H1 (cell line): ENCODE measurements around the gene NDUFA6. TPM values are rescaled to one million over a fixed set of nuclear protein-coding genes. Genes with fewer than 3 reads are reported as not detected.

Source experiments
- CTCF ChIA-PET: fragments of 300-600 bp; sonication (Branson Sonifier 250); formaldehyde crosslinking; loops from one replicate; lab custom pipeline; 2021; ENCODE audit not compliant: partially characterized antibody; lab: Charles Lee
- POLR2A ChIA-PET: fragments of 300-600 bp; sonication (Branson Sonifier 250); formaldehyde crosslinking; loops from one replicate; lab custom pipeline; 2021; ENCODE audit warnings: inconsistent platforms; ENCODE audit not compliant: partially characterized antibody; lab: Charles Lee
- DNase-seq, 2 experiments: peaks; one replicate each; pipeline versions ENCODE4 v3.0.0 to v3.0.0-alpha.2; 2010 to 2022; ENCODE audit warnings: low spot score in 2 of 2, low read depth in 1 of 2, mixed read lengths in 1 of 2
- FAIRE-seq: peaks from 2 replicates; lab custom pipeline; 2011; peaks lifted over from hg19 to GRCh38; lab: Jason Lieb, UNC
- H2AFZ ChIP-seq: 2 replicates; pipeline ENCODE4 v1.8.1; 2012; ENCODE audit warnings: low read length, inconsistent platforms
- H2AK5ac ChIP-seq: 2 replicates; pipeline ENCODE4 v1.6.1; 2013; ENCODE audit warnings: low read depth, low read length
- H2BK120ac ChIP-seq: replicated peaks from 2 replicates; pipeline ENCODE3; 2013; ENCODE audit warnings: low read depth, low read length, inconsistent platforms
- H2BK12ac ChIP-seq: 2 replicates; pipeline ENCODE4 v1.6.1; 2013; ENCODE audit warnings: low read depth, low read length
- H2BK15ac ChIP-seq: 2 replicates; pipeline ENCODE4 v1.6.1; 2013; ENCODE audit warnings: low read length
- H2BK20ac ChIP-seq: 2 replicates; pipeline ENCODE4 v1.6.1; 2013; ENCODE audit warnings: low read length
- H2BK5ac ChIP-seq: 2 replicates; pipeline ENCODE4 v1.6.1; 2013; ENCODE audit warnings: low read depth, low read length
- H3K14ac ChIP-seq: 2 replicates; pipeline ENCODE4 v1.6.1; 2013; ENCODE audit warnings: inconsistent platforms; ENCODE audit not compliant: insufficient read length
- H3K18ac ChIP-seq: 2 replicates; pipeline ENCODE4 v1.6.1; 2013; ENCODE audit warnings: low read length; ENCODE audit errors: extremely low read depth
- H3K23ac ChIP-seq: 2 replicates; pipeline ENCODE4 v1.6.1; 2013; ENCODE audit warnings: inconsistent platforms; ENCODE audit not compliant: insufficient read length
- H3K23me2 ChIP-seq: 2 replicates; pipeline ENCODE4 v1.6.1; 2013; ENCODE audit warnings: low read depth, low read length
- H3K27ac ChIP-seq: 2 replicates; pipeline ENCODE4 v1.6.1; 2011; ENCODE audit warnings: low read depth, low read length, inconsistent platforms
- H3K27me3 ChIP-seq, 4 experiments: replicated peaks in 1 of 4; 1 replicate in 1 of 4; 2 replicates in 3 of 4; pipeline versions ENCODE4 v1.6.1 to v1.8.1; 2011 to 2013; ENCODE audit warnings: low read length in 3 of 4, mild to moderate bottlenecking in 3 of 4, inconsistent platforms in 2 of 4, mixed read lengths in 2 of 4, moderate library complexity in 1 of 4; ENCODE audit not compliant: control insufficient read depth in 3 of 4, insufficient read depth in 3 of 4; ENCODE audit errors: extremely low read depth in 1 of 4
- H3K36me3 ChIP-seq, 4 experiments: 2 replicates each; pipeline versions ENCODE4 v1.6.1 to v1.8.1; 2011 to 2013; ENCODE audit warnings: mild to moderate bottlenecking in 4 of 4, low read length in 3 of 4, moderate library complexity in 2 of 4, control low read depth in 1 of 4, inconsistent platforms in 1 of 4; ENCODE audit not compliant: insufficient read depth in 4 of 4, control insufficient read depth in 2 of 4
- H3K4ac ChIP-seq: replicated peaks from 2 replicates; pipeline ENCODE3; 2013; ENCODE audit warnings: low read length, low read depth, mixed read lengths, inconsistent platforms; ENCODE audit not compliant: insufficient read length
- H3K4me1 ChIP-seq, 4 experiments: replicated peaks in 1 of 4; 1 replicate in 1 of 4; 2 replicates in 3 of 4; pipeline versions ENCODE4 v1.6.1 to v1.8.1; 2011 to 2013; ENCODE audit warnings: low read length in 3 of 4, inconsistent platforms in 2 of 4, mixed read lengths in 1 of 4; ENCODE audit not compliant: insufficient read depth in 4 of 4, control insufficient read depth in 3 of 4
- H3K4me2 ChIP-seq, 2 experiments: 2 replicates each; pipeline versions ENCODE4 v1.6.1 to v1.8.1; 2011 to 2013; ENCODE audit warnings: low read depth in 2 of 2, low read length in 2 of 2, control low read depth in 1 of 2, inconsistent platforms in 1 of 2, mild to moderate bottlenecking in 1 of 2; ENCODE audit not compliant: insufficient read depth in 1 of 2
- H3K4me3 ChIP-seq, 4 experiments: fragments of 200-600, 300-600 bp in 1 of 4; sonication (generic), shearing (Covaris generic), sonication (Bioruptor Twin) in 1 of 4; 2 replicates each; pipeline versions ENCODE4 v1.5.1 to v1.8.1; 2011 to 2016; ENCODE audit warnings: low read length in 4 of 4, low read depth in 3 of 4, control low read depth in 2 of 4, inconsistent platforms in 2 of 4, mild to moderate bottlenecking in 2 of 4, mixed read lengths in 1 of 4, moderate library complexity in 1 of 4; ENCODE audit not compliant: insufficient read depth in 2 of 4; ENCODE audit errors: extremely low read depth in 1 of 4
- H3K56ac ChIP-seq: replicated peaks from 2 replicates; pipeline ENCODE3; 2013; ENCODE audit warnings: low read depth, mild to moderate bottlenecking, mixed read lengths, low read length, inconsistent platforms; ENCODE audit not compliant: insufficient read length
- H3K79me1 ChIP-seq: 2 replicates; pipeline ENCODE4 v1.6.1; 2013; ENCODE audit warnings: low read depth, low read length, control low read depth
- H3K79me2 ChIP-seq, 2 experiments: 2 replicates each; pipeline versions ENCODE4 v1.6.1 to v1.8.1; 2012 to 2013; ENCODE audit warnings: low read length in 2 of 2, mild to moderate bottlenecking in 2 of 2, inconsistent platforms in 1 of 2; ENCODE audit not compliant: insufficient read depth in 2 of 2, control insufficient read depth in 1 of 2
- H3K9ac ChIP-seq, 4 experiments: replicated peaks in 1 of 4; 1 replicate in 1 of 4; 2 replicates in 3 of 4; pipeline versions ENCODE4 v1.6.1 to v1.8.1; 2011 to 2013; ENCODE audit warnings: low read depth in 3 of 4, low read length in 3 of 4, control low read depth in 2 of 4, mild to moderate bottlenecking in 2 of 4, moderate library complexity in 2 of 4, inconsistent platforms in 1 of 4; ENCODE audit errors: extremely low read depth in 1 of 4
- H3K9me3 ChIP-seq, 2 experiments: 2 replicates each; pipeline versions ENCODE4 v1.6.1 to v1.8.1; 2012 to 2013; ENCODE audit warnings: mild to moderate bottlenecking in 2 of 2, moderate library complexity in 2 of 2, control low read depth in 1 of 2, inconsistent platforms in 1 of 2, low read depth in 1 of 2, low read length in 1 of 2, mixed read lengths in 1 of 2; ENCODE audit not compliant: insufficient read depth in 2 of 2
- H4K20me1 ChIP-seq, 2 experiments: replicated peaks in 1 of 2; 2 replicates each; pipeline versions ENCODE3 to v1.8.1; 2011 to 2013; ENCODE audit warnings: inconsistent platforms in 2 of 2, low read length in 2 of 2, mild to moderate bottlenecking in 1 of 2; ENCODE audit not compliant: insufficient read depth in 2 of 2, control insufficient read depth in 1 of 2
- H4K5ac ChIP-seq: 2 replicates; pipeline ENCODE4 v1.6.1; 2013; ENCODE audit warnings: low read length, low read depth, mixed read lengths, inconsistent platforms; ENCODE audit not compliant: insufficient read length
- H4K8ac ChIP-seq: 2 replicates; pipeline ENCODE4 v1.8.0; 2013; ENCODE audit warnings: mild to moderate bottlenecking, moderate library complexity, low read length, inconsistent platforms; ENCODE audit not compliant: insufficient read depth; ENCODE audit errors: extremely low read depth
- H4K91ac ChIP-seq: replicated peaks from 2 replicates; pipeline ENCODE3; 2013; ENCODE audit warnings: low read length, mixed read lengths, inconsistent platforms; ENCODE audit not compliant: insufficient read length
- BCL11A ChIP-seq, 2 experiments: IDR thresholded peaks; one replicate each; pipeline ENCODE4 v1.6.1; 2011; ENCODE audit warnings: low read depth in 2 of 2, low read length in 2 of 2, mild to moderate bottlenecking in 2 of 2
- CBX8 ChIP-seq: fragments of 300-800, 300-1000 bp; sonication (generic); IDR thresholded peaks from 2 replicates; pipeline ENCODE4 v1.7.1; 2016; ENCODE audit warnings: low read depth, low read length, borderline replicate concordance
- EGR1 ChIP-seq: IDR thresholded peaks from 2 replicates; pipeline ENCODE4 v1.6.1; 2011; ENCODE audit warnings: low read depth, low read length, borderline replicate concordance
- KDM5A ChIP-seq: fragments of 200-600 bp; IDR thresholded peaks from 2 replicates; pipeline ENCODE4 v1.7.1; 2012; ENCODE audit warnings: mild to moderate bottlenecking, low read length, inconsistent platforms, mixed read lengths
- RXRA ChIP-seq: IDR thresholded peaks from 2 replicates; pipeline ENCODE4 v1.6.1; 2011; ENCODE audit warnings: low read depth, mild to moderate bottlenecking, low read length, moderate library complexity; ENCODE audit not compliant: insufficient read depth
- SAP30 ChIP-seq: fragments of 300-600 bp; sonication (generic); IDR thresholded peaks from 2 replicates; pipeline ENCODE4 v1.7.1; 2012; ENCODE audit warnings: low read length, moderate library complexity, mild to moderate bottlenecking, inconsistent platforms; ENCODE audit not compliant: insufficient read depth, insufficient replicate concordance
- SIN3A ChIP-seq, 2 experiments: IDR thresholded peaks in 1 of 2; conservative IDR thresholded peaks in 1 of 2; 2 replicates each; pipeline ENCODE4 v1.6.1; 2011 to 2012; ENCODE audit warnings: low read length in 2 of 2, improper control_type of control experiment in 1 of 2, low read depth in 1 of 2, mild to moderate bottlenecking in 1 of 2
- SP1 ChIP-seq: IDR thresholded peaks from 2 replicates; pipeline ENCODE4 v1.6.1; 2011; ENCODE audit warnings: low read depth, low read length
- SUZ12 ChIP-seq: fragments of 200-600 bp; sonication (generic); IDR thresholded peaks from 2 replicates; pipeline ENCODE4 v1.6.1; 2012; ENCODE audit warnings: mild to moderate bottlenecking, inconsistent platforms, low read length, moderate library complexity, mixed read lengths
- TAF7 ChIP-seq: optimal IDR thresholded peaks from 2 replicates; pipeline ENCODE3; 2011; ENCODE audit warnings: low read depth, mild to moderate bottlenecking, inconsistent platforms, low read length, moderate library complexity, borderline replicate concordance
- WGBS, 2 experiments: shearing (Covaris generic) in 1 of 2; methylation state at CpG; one replicate each; pipeline versions ENCODE4 v1.1.6 to v1.1.7; 2013 to 2015; ENCODE audit warnings: low lambda C conversion rate in 2 of 2, mixed read lengths in 2 of 2, inconsistent platforms in 1 of 2, low coverage in 1 of 2, missing lambda C conversion rate in 1 of 2; ENCODE audit not compliant: insufficient replicate concordance in 2 of 2, insufficient coverage in 1 of 2, insufficient read length in 1 of 2; ENCODE audit errors: extremely low coverage in 1 of 2, missing lambda C conversion rate in 1 of 2; 5-methylcytosine and 5-hydroxymethylcytosine counted together
- polyA plus RNA-seq, 7 experiments: library from polyadenylated mRNA; depleted of rRNA in 3 of 7; stranded (reverse) in 5 of 7; unstranded in 2 of 7; fragments of >200 nt in 5 of 7; fragments of 200-250 nt in 2 of 7; gene quantifications; 1 replicate in 5 of 7; 2 replicates in 1 of 7; 4 replicates in 1 of 7; pipeline versions ENCODE4 v1.2.1 to v1.2.3, GENCODE V29; 2011 to 2013; ENCODE audit warnings: missing spikeins in 2 of 7, mixed read lengths in 2 of 7
- total RNA-seq: library from RNA; stranded (reverse); fragmentation: NEBNext Ultra II Directional; extraction: Animal tissue kit (Norgen Biotek cat#: 25700); gene quantifications from 2 replicates; pipeline ENCODE4 v1.2.1, GENCODE V29; 2021
- TF ChIP-seq, protein P1 (sequence below): IDR thresholded peaks from 2 replicates; pipeline ENCODE4 v1.6.1; 2011; ENCODE audit warnings: low read length, improper control_type of control experiment

The NDUFA6 gene
- total and polyA plus RNA-seq, 2 of the 8 experiments (the other 6 are each of a cell fraction or from before 2014, with no cell fraction given) = 76.2 to 105 TPM

DNA sequence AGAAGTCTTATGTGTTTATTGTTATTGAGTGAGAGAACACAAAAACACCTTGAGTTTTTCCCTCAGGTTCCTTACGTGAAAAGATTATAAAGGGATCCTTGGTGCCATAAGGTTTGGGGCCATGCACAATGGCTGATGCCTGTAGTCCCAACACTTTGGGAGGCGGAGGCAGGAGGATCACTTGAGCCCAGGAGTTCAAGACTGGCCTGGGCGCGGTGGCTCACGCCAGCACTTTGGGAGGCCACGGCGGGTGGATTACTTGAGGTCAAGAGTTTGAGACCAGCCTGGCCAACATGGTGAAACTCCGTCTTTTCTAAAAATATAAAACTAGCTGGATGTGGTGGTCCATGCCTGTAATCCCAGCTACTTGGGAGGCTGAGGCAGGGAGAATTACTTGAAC is 5.7 kb downstream of the NDUFA6 start:
- H3K23me2 ChIP-seq = peaks cover 5% of the 10 kb centered on the region
- H3K79me1 ChIP-seq = peaks cover 7% of the 10 kb centered on the region
- H3K56ac ChIP-seq = no peak overlapping the region
- no peak overlapping the region for H2BK20ac ChIP-seq
- no peak overlapping the region for H2BK120ac ChIP-seq
- no peaks in the 10 kb centered on the region for H3K27me3 ChIP-seq
- H3K9me3 ChIP-seq = no peaks in the 10 kb centered on the region; a peak in 1 of 4 replicates
- ChIA-PET POLR2A (interaction anchor here (0.8 to 2.8 kb wide), 3 partner anchors 9 to 102 kb away, joined by 3 to 9 read pairs (median 4); no protein-coding TSS in a partner anchor), CTCF (interaction anchor here (0.6 to 1.7 kb wide), 2 partner anchors 32 to 228 kb away, joined by 3 to 5 read pairs; no protein-coding TSS in a partner anchor)
- no peak overlapping the region for H3K4ac ChIP-seq
- H4K91ac ChIP-seq = no peak overlapping the region
- TF ChIP-seq SUZ12 (no peak), SP1 (no peak), CBX8 (no peak), RXRA (no peak), SAP30 (no peak), SIN3A (conservative IDR thresholded peaks at IDR 0.05 in 1 of 2, IDR thresholded peaks at IDR 0.05 in 1 of 2; ENCODE audit: low read depth in 1 of 2, low read length in 2 of 2) (no peak), BCL11A (IDR thresholded peaks at IDR 0.05; ENCODE audit: low read depth in 2 of 2, low read length in 2 of 2) (no peak), KDM5A (no peak), EGR1 (no peak), TAF7 (no peak)
- TF ChIP-seq, protein P1, sequence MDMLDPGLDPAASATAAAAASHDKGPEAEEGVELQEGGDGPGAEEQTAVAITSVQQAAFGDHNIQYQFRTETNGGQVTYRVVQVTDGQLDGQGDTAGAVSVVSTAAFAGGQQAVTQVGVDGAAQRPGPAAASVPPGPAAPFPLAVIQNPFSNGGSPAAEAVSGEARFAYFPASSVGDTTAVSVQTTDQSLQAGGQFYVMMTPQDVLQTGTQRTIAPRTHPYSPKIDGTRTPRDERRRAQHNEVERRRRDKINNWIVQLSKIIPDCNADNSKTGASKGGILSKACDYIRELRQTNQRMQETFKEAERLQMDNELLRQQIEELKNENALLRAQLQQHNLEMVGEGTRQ = no peak
- no peak overlapping the region for H4K8ac ChIP-seq
- H2BK15ac ChIP-seq = no peak overlapping the region
- H2AK5ac ChIP-seq = no peak overlapping the region
- peaks cover 7 to 26% of the 10 kb centered on the region in 2 experiments; a peak in 3 of 4 replicates for H3K79me2 ChIP-seq
- no peak overlapping the region for H3K4me2 ChIP-seq
- H3K23ac ChIP-seq = no peak overlapping the region
- H2BK5ac ChIP-seq = no peak overlapping the region
- H4K5ac ChIP-seq = no peak overlapping the region
- no peak overlapping the region for H2AFZ ChIP-seq
- WGBS, 2 experiments = 96% methylated on average over 8 of the region's 8 CpGs; no CpG with 5 or more reads in 1 of the 2 experiments
- no peak overlapping the region for H2BK12ac ChIP-seq
- no peak overlapping the region for H3K9ac ChIP-seq
- H3K4me3 ChIP-seq = no peak overlapping the region
- no peaks in the 10 kb centered on the region; a peak in 2 of 7 replicates for H3K4me1 ChIP-seq
- peaks cover 0 to 4% of the 10 kb centered on the region in 2 experiments for H4K20me1 ChIP-seq
- no peak overlapping the region for H3K18ac ChIP-seq
- peaks cover 5 to 31% (median 27%) of the 10 kb centered on the region in 4 experiments for H3K36me3 ChIP-seq
- FAIRE-seq = no peak
- DNase-seq = no peak
- no peak overlapping the region for H3K14ac ChIP-seq
- no peak overlapping the region for H3K27ac ChIP-seq
